H1 (cell line): ENCODE data around the gene TBC1D17. TPM values are rescaled to one million over a fixed set of nuclear protein-coding genes. Genes with fewer than 3 reads are reported as not detected.

ENCODE experiments used
- BRCA1 ChIP-seq: IDR thresholded peaks from 2 replicates; pipeline ENCODE4 v1.6.1; 2012; ENCODE audit warnings: low read depth, low read length, improper control_type of control experiment
- CEBPB ChIP-seq: IDR thresholded peaks from 2 replicates; pipeline ENCODE4 v1.6.1; 2012; ENCODE audit warnings: low read depth, low read length
- CHD2 ChIP-seq: IDR thresholded peaks from 2 replicates; pipeline ENCODE4 v1.6.1; 2012; ENCODE audit warnings: low read length, improper control_type of control experiment
- EZH2 ChIP-seq: fragments of 200-600 bp; sonication (generic); IDR thresholded peaks from 2 replicates; pipeline ENCODE4 v1.7.1; 2012; ENCODE audit warnings: low read depth, mild to moderate bottlenecking, moderate library complexity, low read length, inconsistent platforms; ENCODE audit not compliant: severe bottlenecking
- FOSL1 ChIP-seq: IDR thresholded peaks from 2 replicates; pipeline ENCODE4 v1.6.1; 2011; ENCODE audit warnings: mild to moderate bottlenecking, low read depth, low read length, moderate library complexity; ENCODE audit not compliant: insufficient read depth
- GTF2F1 ChIP-seq: IDR thresholded peaks from 2 replicates; pipeline ENCODE4 v1.6.1; 2012; ENCODE audit warnings: low read depth, low read length, improper control_type of control experiment, borderline replicate concordance
- JUN ChIP-seq: IDR thresholded peaks from 2 replicates; pipeline ENCODE4 v1.6.1; 2011; ENCODE audit warnings: low read depth, mild to moderate bottlenecking, improper control_type of control experiment, low read length
- KDM1A ChIP-seq: fragments of 200-600, 300-600 bp; sonication (generic); IDR thresholded peaks from 2 replicates; pipeline ENCODE4 v1.7.1; 2016; ENCODE audit warnings: mild to moderate bottlenecking, low read length, borderline replicate concordance
- MAFK ChIP-seq: IDR thresholded peaks from 2 replicates; pipeline ENCODE4 v1.6.1; 2012; ENCODE audit warnings: low read depth, mild to moderate bottlenecking, improper control_type of control experiment, low read length
- POLR2AphosphoS5 ChIP-seq: IDR thresholded peaks from 2 replicates; pipeline ENCODE4 v1.6.1; 2011; ENCODE audit warnings: low read depth, low read length
- RNF2 ChIP-seq: fragments of 200-900, 300-1000 bp; sonication (generic); IDR thresholded peaks from 2 replicates; pipeline ENCODE4 v1.7.1; 2016; ENCODE audit warnings: borderline replicate concordance, low read depth, mild to moderate bottlenecking, antibody characterized with exemption, low read length; ENCODE audit not compliant: poor library complexity, severe bottlenecking; ENCODE audit errors: missing control alignments
- SIN3A ChIP-seq, 2 experiments: IDR thresholded peaks in 1 of 2; conservative IDR thresholded peaks in 1 of 2; 2 replicates each; pipeline ENCODE4 v1.6.1; 2011 to 2012; ENCODE audit warnings: low read length in 2 of 2, improper control_type of control experiment in 1 of 2, low read depth in 1 of 2, mild to moderate bottlenecking in 1 of 2
- SIX5 ChIP-seq: IDR thresholded peaks from 2 replicates; pipeline ENCODE4 v1.6.1; 2011; ENCODE audit warnings: mild to moderate bottlenecking, low read depth, low read length
- SP2 ChIP-seq: IDR thresholded peaks from 2 replicates; pipeline ENCODE4 v1.6.1; 2012; ENCODE audit warnings: mild to moderate bottlenecking, low read length, inconsistent platforms
- SRF ChIP-seq: IDR thresholded peaks from 2 replicates; pipeline ENCODE4 v1.6.1; 2011; ENCODE audit warnings: mild to moderate bottlenecking, low read depth, low read length, moderate library complexity
- TAF1 ChIP-seq: IDR thresholded peaks from 2 replicates; pipeline ENCODE4 v1.6.1; 2011; ENCODE audit warnings: mild to moderate bottlenecking, low read depth, low read length
- TAF7 ChIP-seq: optimal IDR thresholded peaks from 2 replicates; pipeline ENCODE3; 2011; ENCODE audit warnings: low read depth, mild to moderate bottlenecking, inconsistent platforms, low read length, moderate library complexity, borderline replicate concordance
- TBP ChIP-seq: IDR thresholded peaks from 2 replicates; pipeline ENCODE4 v1.6.1; 2011; ENCODE audit warnings: low read depth, low read length, improper control_type of control experiment
- YY1 ChIP-seq: IDR thresholded peaks from 2 replicates; pipeline ENCODE4 v1.6.1; 2011; ENCODE audit warnings: low read depth, mild to moderate bottlenecking, low read length
- ZNF274 ChIP-seq: IDR thresholded peaks from 2 replicates; pipeline ENCODE4 v1.7.0; 2012; ENCODE audit warnings: low read length, borderline replicate concordance; ENCODE audit errors: extremely low read depth
- polyA plus RNA-seq, 7 experiments: library from polyadenylated mRNA; depleted of rRNA in 3 of 7; stranded (reverse) in 5 of 7; unstranded in 2 of 7; fragments of >200 nt in 5 of 7; fragments of 200-250 nt in 2 of 7; gene quantifications; 1 replicate in 5 of 7; 2 replicates in 1 of 7; 4 replicates in 1 of 7; pipeline versions ENCODE4 v1.2.1 to v1.2.3, GENCODE V29; 2011 to 2013; ENCODE audit warnings: missing spikeins in 2 of 7, mixed read lengths in 2 of 7
- total RNA-seq: library from RNA; stranded (reverse); fragmentation: NEBNext Ultra II Directional; extraction: Animal tissue kit (Norgen Biotek cat#: 25700); gene quantifications from 2 replicates; pipeline ENCODE4 v1.2.1, GENCODE V29; 2021
- TF ChIP-seq, protein P1 (sequence below): IDR thresholded peaks from 2 replicates; pipeline ENCODE4 v1.6.1; 2012; ENCODE audit warnings: inconsistent platforms
- TF ChIP-seq, protein P2 (sequence below): IDR thresholded peaks from 2 replicates; pipeline ENCODE4 v1.6.1; 2012; ENCODE audit warnings: low read length, inconsistent platforms
- TF ChIP-seq, protein P3 (sequence below): IDR thresholded peaks from 2 replicates; pipeline ENCODE4 v1.6.1; 2011; ENCODE audit warnings: low read depth, mild to moderate bottlenecking, low read length; ENCODE audit not compliant: insufficient read depth

The TBC1D17 gene
- total and polyA plus RNA-seq, 2 of the 8 experiments (the other 6 are each of a cell fraction or from before 2014, with no cell fraction given) = 30.3 to 44.9 TPM

DNA sequence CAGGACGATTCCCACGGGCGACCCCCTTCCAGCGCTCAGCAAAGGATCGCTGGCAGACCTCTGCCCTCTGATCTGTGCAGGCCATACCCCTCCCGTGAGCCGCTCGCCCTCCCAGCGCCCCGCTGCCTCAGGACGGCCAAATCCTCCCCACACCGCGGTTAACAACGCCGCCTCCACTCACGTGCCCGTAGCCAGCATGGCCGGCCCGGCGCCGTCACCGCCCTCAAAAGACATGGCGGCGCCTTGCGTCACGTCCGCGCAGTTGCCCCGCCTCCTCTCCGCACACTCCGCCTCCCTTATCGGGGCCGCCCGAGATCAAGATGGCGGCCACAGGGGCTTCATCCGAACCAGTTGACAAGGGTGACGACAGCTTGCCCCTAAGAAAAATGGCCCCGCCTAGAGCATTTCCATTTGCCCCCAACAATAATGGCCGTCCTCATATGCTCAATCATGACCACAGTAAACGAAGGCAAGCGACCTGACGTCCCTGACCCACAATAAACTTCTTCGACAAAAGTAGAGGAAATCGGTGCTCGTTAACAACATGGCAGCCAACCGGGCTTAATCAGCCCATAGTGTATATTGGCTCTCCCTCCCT, 981 bp upstream of the TBC1D17 start (continued):
- no peak for TF ChIP-seq KDM1A
- no peak for TF ChIP-seq EZH2
- TF ChIP-seq JUN = no peak
- no peak for TF ChIP-seq SRF
- TF ChIP-seq, protein P1, sequence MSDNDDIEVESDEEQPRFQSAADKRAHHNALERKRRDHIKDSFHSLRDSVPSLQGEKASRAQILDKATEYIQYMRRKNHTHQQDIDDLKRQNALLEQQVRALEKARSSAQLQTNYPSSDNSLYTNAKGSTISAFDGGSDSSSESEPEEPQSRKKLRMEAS = peak; percentile 68
- TF ChIP-seq, protein P2, sequence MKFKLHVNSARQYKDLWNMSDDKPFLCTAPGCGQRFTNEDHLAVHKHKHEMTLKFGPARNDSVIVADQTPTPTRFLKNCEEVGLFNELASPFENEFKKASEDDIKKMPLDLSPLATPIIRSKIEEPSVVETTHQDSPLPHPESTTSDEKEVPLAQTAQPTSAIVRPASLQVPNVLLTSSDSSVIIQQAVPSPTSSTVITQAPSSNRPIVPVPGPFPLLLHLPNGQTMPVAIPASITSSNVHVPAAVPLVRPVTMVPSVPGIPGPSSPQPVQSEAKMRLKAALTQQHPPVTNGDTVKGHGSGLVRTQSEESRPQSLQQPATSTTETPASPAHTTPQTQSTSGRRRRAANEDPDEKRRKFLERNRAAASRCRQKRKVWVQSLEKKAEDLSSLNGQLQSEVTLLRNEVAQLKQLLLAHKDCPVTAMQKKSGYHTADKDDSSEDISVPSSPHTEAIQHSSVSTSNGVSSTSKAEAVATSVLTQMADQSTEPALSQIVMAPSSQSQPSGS = peak; percentile 70; the same call in 1 of the 2 replicates
- no peak for TF ChIP-seq BRCA1
- TF ChIP-seq, protein P3, sequence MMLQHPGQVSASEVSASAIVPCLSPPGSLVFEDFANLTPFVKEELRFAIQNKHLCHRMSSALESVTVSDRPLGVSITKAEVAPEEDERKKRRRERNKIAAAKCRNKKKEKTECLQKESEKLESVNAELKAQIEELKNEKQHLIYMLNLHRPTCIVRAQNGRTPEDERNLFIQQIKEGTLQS = 0 out of 2 replicates have a peak, but pooled peaks have one; percentile 5
- no peak for TF ChIP-seq GTF2F1
- no peak; the same call in 1 of the 2 replicates for TF ChIP-seq TAF1
- no peak for TF ChIP-seq RNF2
- TF ChIP-seq CHD2 = no peak
- TF ChIP-seq SP2 = no peak; the same call in 1 of the 2 replicates
- TF ChIP-seq YY1 = peak; percentile 98
- TF ChIP-seq FOSL1 = no peak
- TF ChIP-seq ZNF274 = no peak
- TF ChIP-seq SIX5 = peak; percentile 81
- peak; percentile 71 for TF ChIP-seq POLR2AphosphoS5
- TF ChIP-seq SIN3A (conservative IDR thresholded peaks at IDR 0.05 in 1 of 2, IDR thresholded peaks at IDR 0.05 in 1 of 2; ENCODE audit: low read depth in 1 of 2, low read length in 2 of 2) = no peak; a peak in 2 of 4 replicates
- TF ChIP-seq TBP = peak; percentile 77
- no peak for TF ChIP-seq TAF7
- peak; percentile 77 for TF ChIP-seq CEBPB
- no peak for TF ChIP-seq MAFK
